Suprapubic skin (tissue), 4 donors: ENCODE measurements around the gene MUL1. TPM values are rescaled to one million over a fixed set of nuclear protein-coding genes. Genes with fewer than 3 reads are reported as not detected.
A peak's percentile ranks its signal among the peaks of the same experiment; 100 is the strongest.

Experiments
- DNase-seq, 2 donors: peaks; one replicate each; pipeline ENCODE4 v3.0.0-alpha.2; 2019; ENCODE audit warnings: low spot score in 2 of 2
- H3K27ac ChIP-seq: fragments of 200-600 bp; sonication (generic); one replicate; pipeline ENCODE4 v1.5.1; 2019
- H3K27me3 ChIP-seq: fragments of 200-600 bp; sonication (generic); one replicate; pipeline ENCODE4 v1.5.1; 2019
- H3K36me3 ChIP-seq: fragments of 200-600 bp; sonication (generic); one replicate; pipeline ENCODE4 v1.5.1; 2019
- H3K4me1 ChIP-seq: fragments of 200-600 bp; sonication (generic); one replicate; pipeline ENCODE4 v1.5.1; 2019
- H3K4me3 ChIP-seq: fragments of 200-600 bp; sonication (generic); one replicate; pipeline ENCODE4 v1.5.1; 2019; ENCODE audit warnings: mild to moderate bottlenecking
- H3K9me3 ChIP-seq: fragments of 200-600 bp; sonication (generic); one replicate; pipeline ENCODE4 v1.5.1; 2019
- EP300 ChIP-seq: sonication (generic); formaldehyde crosslinking; IDR thresholded peaks from one replicate; pipeline ENCODE4 v1.6.1; 2017; ENCODE audit warnings: antibody characterized with exemption
- POLR2A ChIP-seq, 2 donors: fragments of 450-650 bp; IDR thresholded peaks; one replicate each; pipeline ENCODE4 v1.6.1; 2017; ENCODE audit warnings: antibody characterized with exemption in 2 of 2, mild to moderate bottlenecking in 2 of 2, moderate library complexity in 2 of 2
- POLR2AphosphoS5 ChIP-seq, 3 donors: sonication (generic); formaldehyde crosslinking; IDR thresholded peaks; one replicate each; pipeline ENCODE4 v1.6.1; 2017; ENCODE audit warnings: antibody characterized with exemption in 3 of 3
- WGBS: methylation state at CpG from one replicate; pipeline ENCODE4 v1.1.5; 2018; 5-methylcytosine and 5-hydroxymethylcytosine counted together
- total RNA-seq, 4 donors: library from RNA; depleted of rRNA; stranded (reverse); fragments of >200 nt; gene quantifications; one replicate each; pipeline ENCODE4 v1.1.0, GENCODE V29; 2016
- TF ChIP-seq, protein P1 (sequence below), 2 donors: fragments of 200-600 bp in 1 of 2; fragments of 450-650 bp in 1 of 2; sonication (generic) in 1 of 2; IDR thresholded peaks; one replicate each; pipeline ENCODE4 v1.5.1; 2016 to 2019; ENCODE audit warnings: antibody characterized with exemption in 2 of 2, mild to moderate bottlenecking in 1 of 2, moderate library complexity in 1 of 2

MUL1 gene
- total RNA-seq, 4 donors from 2014 or later, result 27.2 to 36.5 (median 28.4) TPM

DNA sequence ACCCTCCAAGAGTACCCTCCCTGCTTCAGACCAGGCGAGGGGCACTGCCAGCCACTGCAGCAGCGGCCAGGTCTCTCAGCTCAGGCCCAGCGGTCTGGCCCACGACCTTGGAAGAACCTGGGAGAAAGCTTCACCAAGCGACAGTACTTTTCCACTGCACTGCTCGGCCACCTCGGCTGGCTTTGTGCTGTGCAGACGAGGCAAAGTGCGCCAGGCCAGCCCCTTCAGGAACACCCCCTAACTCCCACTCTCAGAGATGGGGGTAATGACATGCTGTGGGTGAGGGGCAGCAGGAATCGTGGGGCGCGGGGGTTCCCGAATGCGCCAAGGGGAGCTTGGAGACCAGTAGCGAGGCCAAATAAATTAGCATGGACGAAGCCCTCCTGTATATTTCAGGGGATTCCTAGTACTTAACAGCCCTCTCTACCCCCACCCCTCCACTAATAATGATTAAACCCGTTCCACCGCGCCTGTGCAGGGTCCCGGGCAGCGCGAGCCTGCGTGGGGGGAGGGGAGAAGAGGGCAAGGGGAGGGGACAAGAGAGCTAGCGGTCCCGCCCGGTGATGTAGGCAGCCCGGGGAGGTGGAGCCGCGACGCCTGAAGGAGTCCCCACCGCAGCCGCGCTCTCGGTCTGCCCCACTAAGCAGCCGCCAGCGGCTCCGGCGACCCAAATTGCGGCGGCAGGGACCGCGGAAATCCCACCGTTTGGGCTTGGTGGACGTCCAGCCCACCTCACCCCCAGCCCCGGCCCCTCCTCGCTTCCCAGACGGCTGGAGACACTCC lies 44.2 kb upstream of the MUL1 start, which contains the start of gene FAM43B:
TSS of gene FAM43B (plus strand) at position 629 of the 783 bp plus-strand sequence. CDS start 401 bp downstream, outside the sequence.
- Histone ChIP-seq H3K4me1 (peaks cover 39% of the 10 kb centered on the region), H3K9me3 (no peaks in the 10 kb centered on the region), H3K27me3 (peaks cover 70% of the 10 kb centered on the region), H3K36me3 (no peaks in the 10 kb centered on the region), H3K27ac (peak within 1 kb of the TSS; percentile 45), H3K4me3 (peak within 1 kb of the TSS; percentile 46)
- 11% methylated on average over 21 of the region's 47 CpGs for WGBS
- peak; percentile 69 to 84 for DNase-seq
- TF ChIP-seq POLR2AphosphoS5 (IDR thresholded peaks at IDR 0.05) (no peak), EP300 (no peak), POLR2A (IDR thresholded peaks at IDR 0.05) (no peak)
- TF ChIP-seq, protein P1, sequence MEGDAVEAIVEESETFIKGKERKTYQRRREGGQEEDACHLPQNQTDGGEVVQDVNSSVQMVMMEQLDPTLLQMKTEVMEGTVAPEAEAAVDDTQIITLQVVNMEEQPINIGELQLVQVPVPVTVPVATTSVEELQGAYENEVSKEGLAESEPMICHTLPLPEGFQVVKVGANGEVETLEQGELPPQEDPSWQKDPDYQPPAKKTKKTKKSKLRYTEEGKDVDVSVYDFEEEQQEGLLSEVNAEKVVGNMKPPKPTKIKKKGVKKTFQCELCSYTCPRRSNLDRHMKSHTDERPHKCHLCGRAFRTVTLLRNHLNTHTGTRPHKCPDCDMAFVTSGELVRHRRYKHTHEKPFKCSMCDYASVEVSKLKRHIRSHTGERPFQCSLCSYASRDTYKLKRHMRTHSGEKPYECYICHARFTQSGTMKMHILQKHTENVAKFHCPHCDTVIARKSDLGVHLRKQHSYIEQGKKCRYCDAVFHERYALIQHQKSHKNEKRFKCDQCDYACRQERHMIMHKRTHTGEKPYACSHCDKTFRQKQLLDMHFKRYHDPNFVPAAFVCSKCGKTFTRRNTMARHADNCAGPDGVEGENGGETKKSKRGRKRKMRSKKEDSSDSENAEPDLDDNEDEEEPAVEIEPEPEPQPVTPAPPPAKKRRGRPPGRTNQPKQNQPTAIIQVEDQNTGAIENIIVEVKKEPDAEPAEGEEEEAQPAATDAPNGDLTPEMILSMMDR (IDR thresholded peaks at IDR 0.05), result no peak

DNA sequence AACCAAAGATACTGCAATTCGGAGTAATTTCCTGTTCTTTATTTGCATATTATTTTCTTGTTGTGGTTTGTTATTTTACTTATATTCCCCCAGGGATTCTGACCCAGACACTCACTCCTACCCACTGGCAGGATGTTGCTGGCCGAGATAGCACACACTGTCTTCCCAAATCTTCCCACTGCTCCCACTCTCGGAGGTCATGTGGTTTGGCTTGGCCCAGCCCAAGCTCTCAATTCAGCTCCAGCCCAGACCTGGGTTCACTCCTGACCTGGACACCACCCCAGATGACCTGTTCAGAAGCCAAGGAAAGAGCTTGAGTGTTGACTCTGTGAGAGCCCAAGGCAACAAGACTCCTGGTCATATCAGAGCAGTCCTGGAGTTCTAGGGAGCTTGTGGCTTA lies 43.2 kb upstream of the MUL1 start:
- H3K27me3 ChIP-seq, result peaks cover 76% of the 10 kb centered on the region
- no peak for TF ChIP-seq EP300
- no peak for TF ChIP-seq POLR2A (IDR thresholded peaks at IDR 0.05)
- TF ChIP-seq, protein P1 (IDR thresholded peaks at IDR 0.05), result no peak
- TF ChIP-seq POLR2AphosphoS5 (IDR thresholded peaks at IDR 0.05), result no peak
- H3K36me3 ChIP-seq, result no peaks in the 10 kb centered on the region
- no peaks in the 10 kb centered on the region for H3K9me3 ChIP-seq
- H3K27ac ChIP-seq, result no peak overlapping the region
- no peak overlapping the region for H3K4me3 ChIP-seq
- 48% methylated on average over 3 of the region's 3 CpGs for WGBS
- no peak for DNase-seq
- peaks cover 39% of the 10 kb centered on the region for H3K4me1 ChIP-seq

DNA sequence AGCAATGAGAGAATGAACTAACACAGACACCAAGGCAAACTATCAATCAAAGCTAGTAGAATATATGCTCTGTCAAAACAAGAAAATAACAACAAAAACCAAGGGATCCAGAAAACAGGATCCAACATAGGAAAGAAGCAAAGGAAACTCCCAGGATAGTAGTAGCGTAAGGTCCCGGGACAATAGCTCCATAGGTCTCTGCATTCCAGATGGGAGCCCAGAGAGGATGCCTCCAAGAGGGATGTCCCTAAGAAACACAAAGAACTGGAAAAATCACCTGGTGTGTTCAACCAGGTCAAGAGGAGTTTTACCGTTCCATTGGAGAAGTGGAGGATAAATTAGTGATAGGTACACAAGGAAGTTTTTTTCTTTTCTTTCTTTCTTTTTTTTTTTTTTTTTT lies 38.7 kb upstream of the MUL1 start:
- WGBS, result 86% methylated on average over 3 of the region's 3 CpGs
- Histone ChIP-seq H3K27ac (no peak overlapping the region), H3K36me3 (no peaks in the 10 kb centered on the region), H3K9me3 (no peaks in the 10 kb centered on the region), H3K4me1 (no peaks in the 10 kb centered on the region), H3K27me3 (peaks cover 67% of the 10 kb centered on the region), H3K4me3 (no peak overlapping the region)
- TF ChIP-seq EP300 (no peak), POLR2A (IDR thresholded peaks at IDR 0.05) (no peak), POLR2AphosphoS5 (IDR thresholded peaks at IDR 0.05) (no peak)
- TF ChIP-seq, protein P1 (IDR thresholded peaks at IDR 0.05), result no peak
- DNase-seq, result no peak

DNA sequence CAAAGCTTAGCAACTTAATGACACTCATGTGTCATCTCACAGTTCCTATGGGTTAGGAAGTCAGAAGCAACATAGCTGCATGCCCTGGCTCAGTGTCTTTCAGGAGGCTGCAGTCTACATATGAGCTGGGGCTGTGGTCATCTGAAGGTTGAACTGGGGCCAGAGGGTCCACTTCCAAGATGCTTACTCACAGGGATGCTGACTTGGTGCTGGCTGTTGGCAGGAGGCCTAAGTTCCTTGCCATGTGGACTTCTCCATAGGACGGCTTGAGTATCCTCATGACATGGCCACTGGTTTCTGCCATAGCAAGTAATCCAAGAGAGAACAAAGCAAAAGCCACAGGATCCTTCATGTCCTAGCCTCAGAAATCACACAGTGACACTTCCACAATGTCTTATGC lies 32.3 kb upstream of the MUL1 start:
- Histone ChIP-seq H3K27ac (no peak overlapping the region), H3K4me3 (no peak overlapping the region), H3K36me3 (no peaks in the 10 kb centered on the region), H3K9me3 (no peaks in the 10 kb centered on the region), H3K27me3 (peaks cover 30% of the 10 kb centered on the region), H3K4me1 (no peaks in the 10 kb centered on the region)
- DNase-seq, result no peak
- WGBS, result 67% methylated on average over 1 of the region's 1 CpG
- TF ChIP-seq, protein P1 (IDR thresholded peaks at IDR 0.05), result no peak
- TF ChIP-seq EP300 (no peak), POLR2AphosphoS5 (IDR thresholded peaks at IDR 0.05) (no peak), POLR2A (IDR thresholded peaks at IDR 0.05) (no peak)

DNA sequence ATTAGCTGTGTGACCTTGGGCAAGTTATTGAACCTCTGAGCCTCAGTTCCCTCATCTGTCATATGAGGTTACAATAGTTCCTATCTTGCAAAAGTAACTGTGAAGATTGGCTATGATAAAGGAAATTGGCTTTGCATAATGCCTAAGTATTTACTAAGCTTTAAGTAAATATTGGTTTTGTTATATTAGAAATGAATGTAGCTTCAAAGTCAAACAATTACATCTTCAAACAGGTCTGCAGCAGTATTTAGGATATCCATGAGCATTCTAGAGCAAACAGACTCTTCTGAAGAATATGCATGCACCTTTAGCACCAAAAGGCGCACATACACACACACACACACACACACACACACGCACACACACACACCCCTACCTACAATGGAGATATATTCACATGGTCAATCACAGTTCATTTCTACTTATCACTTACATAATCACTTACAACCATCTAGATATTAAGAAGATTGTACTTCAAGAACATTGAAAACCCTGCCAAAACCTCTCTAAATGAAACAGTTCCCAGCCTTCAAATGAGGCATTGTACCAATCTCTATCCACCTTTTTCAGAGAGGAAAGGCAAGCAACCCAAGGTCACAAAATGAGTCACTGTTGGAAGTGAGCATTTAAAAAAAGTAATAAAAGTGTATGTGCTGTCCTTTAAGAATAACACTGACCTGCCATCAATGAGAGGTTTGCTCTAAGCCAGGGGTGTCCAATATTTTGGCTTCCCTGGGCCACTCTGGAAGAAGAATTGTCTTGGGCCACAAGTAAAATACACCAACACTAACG lies 31.0 kb upstream of the MUL1 start:
- TF ChIP-seq POLR2AphosphoS5 (IDR thresholded peaks at IDR 0.05) (no peak), POLR2A (IDR thresholded peaks at IDR 0.05) (no peak), EP300 (no peak)
- TF ChIP-seq, protein P1 (IDR thresholded peaks at IDR 0.05), result no peak
- Histone ChIP-seq H3K36me3 (no peaks in the 10 kb centered on the region), H3K4me1 (no peaks in the 10 kb centered on the region), H3K4me3 (no peak overlapping the region), H3K27me3 (peaks cover 22% of the 10 kb centered on the region), H3K27ac (no peak overlapping the region), H3K9me3 (no peaks in the 10 kb centered on the region)
- WGBS, result 79% methylated on average over 3 of the region's 3 CpGs
- DNase-seq, result no peak
